Tibial artery (tissue), 4 donors: ENCODE measurements around the gene PACSIN1.
A peak's percentile ranks its signal among the peaks of the same experiment; 100 is the strongest.

Experiments
- DNase-seq, 2 donors: peaks; one replicate each; pipeline ENCODE4 v3.0.0-alpha.2; 2019
- H3K27ac ChIP-seq, 2 donors: fragments of 200-600 bp; sonication (generic) in 1 of 2; 1 replicate in 1 of 2; 2 replicates in 1 of 2; pipeline ENCODE4 v1.5.1; 2018 to 2019; ENCODE audit warnings: mild to moderate bottlenecking in 1 of 2
- H3K27me3 ChIP-seq, 2 donors: fragments of 200-600 bp; sonication (generic) in 1 of 2; one replicate each; pipeline versions ENCODE4 v1.5.1 to v1.6.0; 2016 to 2019
- H3K36me3 ChIP-seq, 3 donors: fragments of 200-600 bp; sonication (generic) in 2 of 3; one replicate each; pipeline ENCODE4 v1.5.1; 2016 to 2019; ENCODE audit warnings: mild to moderate bottlenecking in 2 of 3
- H3K4me1 ChIP-seq, 4 donors: fragments of 200-600 bp; sonication (generic) in 2 of 4; 1 replicate in 3 of 4; 2 replicates in 1 of 4; pipeline ENCODE4 v1.5.1; 2016 to 2019
- H3K4me3 ChIP-seq, 2 donors: fragments of 200-600 bp; sonication (generic) in 1 of 2; 1 replicate in 1 of 2; 2 replicates in 1 of 2; pipeline ENCODE4 v1.5.1; 2018 to 2019; ENCODE audit warnings: mild to moderate bottlenecking in 2 of 2
- H3K9me3 ChIP-seq, 3 donors: fragments of 200-600 bp; sonication (generic) in 1 of 3; one replicate each; pipeline ENCODE4 v1.5.1; 2016 to 2019
- CTCF ChIP-seq, 2 experiments: fragments of 200-600 bp in 1 of 2; fragments of 450-650 bp in 1 of 2; IDR thresholded peaks; one replicate each; pipeline ENCODE4 v1.5.1; 2017 to 2019; ENCODE audit warnings: antibody characterized with exemption in 2 of 2, mild to moderate bottlenecking in 1 of 2, moderate library complexity in 1 of 2
- intact Hi-C: fragments of 100-400 bp; cut with DNase I; formaldehyde crosslinking; loops from one replicate; pipeline ENCODE4 v1.15.0; 2023; ENCODE audit warnings: low total_unique reads

PACSIN1 gene

GRCh38 chr6:34544776-34545471, 79.0 kb downstream of the PACSIN1 start:
- H3K4me1 ChIP-seq: peaks cover 0 to 23% (median 7%) of the 10 kb centered on the region in 4 donors
- DNase-seq: no peak
- H3K9me3 ChIP-seq: no peaks in the 10 kb centered on the region
- no peaks in the 10 kb centered on the region for H3K36me3 ChIP-seq
- no peak for TF ChIP-seq CTCF (IDR thresholded peaks at IDR 0.05)
- intact Hi-C loops: no loop called here
- no peak overlapping the region for H3K4me3 ChIP-seq
- H3K27ac ChIP-seq: no peak overlapping the region
- H3K27me3 ChIP-seq: no peaks in the 10 kb centered on the region

GRCh38 chr6:34546551-34547321, 80.9 kb downstream of the PACSIN1 start:
- Histone ChIP-seq H3K4me3 (no peak overlapping the region), H3K27me3 (no peaks in the 10 kb centered on the region), H3K36me3 (no peaks in the 10 kb centered on the region), H3K27ac (no peak overlapping the region), H3K4me1 (peaks cover 0 to 32% (median 7%) of the 10 kb centered on the region in 4 donors), H3K9me3 (no peaks in the 10 kb centered on the region)
- no peak for TF ChIP-seq CTCF (IDR thresholded peaks at IDR 0.05)
- peak; percentile 52 to 77 for DNase-seq
- intact Hi-C loops: no loop called here

- no peak for DNase-seq
- Histone ChIP-seq H3K27ac (no peak overlapping the region), H3K4me3 (no peak overlapping the region), H3K4me1 (peaks cover 0 to 32% (median 7%) of the 10 kb centered on the region in 4 donors), H3K27me3 (no peaks in the 10 kb centered on the region), H3K36me3 (no peaks in the 10 kb centered on the region), H3K9me3 (no peaks in the 10 kb centered on the region)
- no peak for TF ChIP-seq CTCF (IDR thresholded peaks at IDR 0.05)
- intact Hi-C loops: no loop called here
Measured at GRCh38 chr6:34547701-34548644, 82.1 kb downstream of the PACSIN1 start.

GRCh38 chr6:34549026-34549803, 83.3 kb downstream of the PACSIN1 start:
- no peak for TF ChIP-seq CTCF (IDR thresholded peaks at IDR 0.05)
- intact Hi-C loops: no loop called here

GRCh38 chr6:34549804-34550202, 83.9 kb downstream of the PACSIN1 start:
- Histone ChIP-seq H3K4me1 (peaks cover 0 to 33% (median 7%) of the 10 kb centered on the region in 4 donors), H3K9me3 (no peaks in the 10 kb centered on the region), H3K27me3 (no peaks in the 10 kb centered on the region), H3K27ac (no peak overlapping the region), H3K4me3 (no peak overlapping the region), H3K36me3 (no peaks in the 10 kb centered on the region)
- no peak for TF ChIP-seq CTCF (IDR thresholded peaks at IDR 0.05)
- intact Hi-C loops: no loop called here
- no peak for DNase-seq

More at GRCh38 chr6:34549026-34549803, 83.3 kb downstream of the PACSIN1 start:
- H3K36me3 ChIP-seq: no peaks in the 10 kb centered on the region
- H3K4me3 ChIP-seq: no peak overlapping the region
- no peaks in the 10 kb centered on the region for H3K9me3 ChIP-seq
- H3K27me3 ChIP-seq: no peaks in the 10 kb centered on the region
- no peak for DNase-seq
- peaks cover 0 to 29% (median 7%) of the 10 kb centered on the region in 4 donors for H3K4me1 ChIP-seq
- no peak overlapping the region for H3K27ac ChIP-seq
